K562 (cell line): ENCODE measurements around the gene PRM1. TPM values are rescaled to one million over a fixed set of nuclear protein-coding genes. Genes with fewer than 3 reads are reported as not detected.

Experiments used
- MGA ChIP-seq: fragments of 450-650 bp; IDR thresholded peaks from 2 replicates; pipeline ENCODE4 v1.6.1; 2016; ENCODE audit warnings: mild to moderate bottlenecking, moderate library complexity
- polyA plus RNA-seq, 8 experiments: library from polyadenylated mRNA; depleted of rRNA in 4 of 8; stranded (reverse) in 5 of 8; unstranded in 3 of 8; fragments of >200 nt; fragmentation: Nextera tagmentation in 2 of 8; fragmentation: Illumina TruSeq in 1 of 8; extraction: Ambion mirVana in 2 of 8; extraction: Trizol in 1 of 8; gene quantifications; 2 replicates each; pipeline versions ENCODE4 v1.2.1 to v1.2.3, GENCODE V29; 2011 to 2014; ENCODE audit warnings: inconsistent platforms in 1 of 8, missing spikeins in 1 of 8
- total RNA-seq, 7 experiments: library from RNA; depleted of rRNA in 6 of 7; stranded (reverse); fragments of >200 nt in 6 of 7; fragmentation: Illumina TruSeq in 2 of 7; extraction: Trizol in 2 of 7; gene quantifications; 2 replicates each; pipeline versions ENCODE4 v1.2.1 to v1.2.3, GENCODE V29; 2011 to 2021; ENCODE audit warnings: low replicate concordance in 1 of 7

The PRM1 gene
- total and polyA plus RNA-seq, 9 of the 15 experiments (the other 6 are each of a cell fraction or from before 2014, with no cell fraction given): not detected

DNA sequence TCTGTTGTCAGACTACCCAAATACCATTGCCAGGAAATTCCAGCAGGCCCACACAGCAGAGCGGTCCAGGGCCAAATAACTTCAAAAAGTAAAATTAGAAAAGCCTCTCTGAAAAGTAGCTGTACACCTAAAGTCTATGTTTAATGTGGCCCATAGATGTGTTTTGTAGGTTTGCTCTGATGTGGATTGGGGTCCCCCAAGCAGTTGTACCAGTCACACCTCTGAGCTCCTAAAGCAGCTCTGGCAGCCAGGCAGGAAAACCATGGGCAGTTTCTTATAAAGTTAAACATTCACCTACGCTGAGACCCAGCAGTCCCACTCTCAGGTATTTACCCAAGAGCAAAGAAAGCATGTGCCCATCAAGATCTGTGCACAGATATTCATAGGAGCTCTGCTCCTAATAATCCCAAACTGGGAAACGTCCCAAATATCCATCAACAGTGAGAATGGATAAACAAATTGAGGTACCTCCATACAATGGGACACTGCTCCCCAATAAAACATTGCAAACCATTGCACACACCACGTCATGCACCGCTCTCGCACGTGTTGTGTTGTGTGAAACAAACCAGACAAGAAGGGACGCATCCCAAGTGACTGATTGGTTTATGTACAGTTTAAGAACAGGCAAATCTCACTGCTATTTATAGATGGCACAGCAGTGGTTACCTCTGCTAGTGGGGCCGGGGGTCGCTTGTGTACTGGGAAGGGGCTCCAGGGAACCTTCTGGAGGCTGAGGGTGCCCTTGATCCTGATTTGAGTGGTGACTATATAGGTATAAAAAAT, 15.8 kb upstream of the PRM1 start (continued):
- 0 out of 2 replicates have a peak, but pooled peaks have one; percentile 17 for TF ChIP-seq MGA
